GM12878 (cell line): ENCODE data around the gene CLEC2A. TPM values are rescaled to one million over a fixed set of nuclear protein-coding genes. Genes with fewer than 3 reads are reported as not detected.

ENCODE experiments used
- ATAC-seq: fragments of 200-7000 bp; cut with Tn5 transposase; 3 replicates; pipeline ENCODE4 v1.9.1; 2020; ENCODE audit warnings: mild to moderate bottlenecking, moderate library complexity
- BruUV-seq: library from RNA; stranded (reverse); fragments of 400-500 nt; replicated peaks from 2 replicates; lab custom pipeline; 2021; lab: Mats Ljungman, UMichigan
- CTCF ChIA-PET: fragments of 300-600 bp; sonication (Branson Sonifier 250); formaldehyde crosslinking; extraction: SDS; loops from one replicate; lab custom pipeline; 2021; ENCODE audit warnings: inconsistent platforms; lab: Yijun Ruan, JAX
- POLR2A ChIA-PET: fragments of 350-600 bp; formaldehyde crosslinking; extraction: SDS; loops from one replicate; lab custom pipeline; 2021; ENCODE audit warnings: inconsistent platforms; lab: Charles Lee
- RAD21 ChIA-PET: fragments of 300-600 bp; sonication (Branson Sonifier 250); formaldehyde crosslinking; loops from one replicate; lab custom pipeline; 2023; ENCODE audit warnings: antibody characterized with exemption; ENCODE audit not compliant: unreplicated experiment; lab: Charles Lee
- SMC1A ChIA-PET: fragments of 300-600 bp; sonication (Branson Sonifier 250); formaldehyde crosslinking; loops from one replicate; lab custom pipeline; 2023; ENCODE audit not compliant: unreplicated experiment, uncharacterized antibody; lab: Charles Lee
- DNase-seq: peaks from one replicate; pipeline ENCODE4 v3.0.0-alpha.2; 2011; ENCODE audit warnings: low read depth, low spot score
- FAIRE-seq: peaks from 3 replicates; lab custom pipeline; 2011; peaks lifted over from hg19 to GRCh38; lab: Jason Lieb, UNC
- H2AFZ ChIP-seq: 2 replicates; pipeline ENCODE4 v1.6.0; 2011; ENCODE audit warnings: low read depth, low read length, control low read depth; ENCODE audit not compliant: control insufficient read depth
- H3K27ac ChIP-seq: 2 replicates; pipeline ENCODE4 v1.5.1; 2011; ENCODE audit warnings: control low read depth; ENCODE audit not compliant: control insufficient read depth, insufficient read depth
- H3K27me3 ChIP-seq, 2 experiments: replicated peaks in 1 of 2; 2 replicates each; pipeline versions ENCODE4 v1.6.0 to v1.6.1; 2011; ENCODE audit warnings: low read length in 1 of 2; ENCODE audit not compliant: control insufficient read depth in 2 of 2, insufficient read depth in 2 of 2
- H3K36me3 ChIP-seq, 2 experiments: 2 replicates each; pipeline ENCODE4 v1.5.1; 2011; ENCODE audit warnings: low read length in 1 of 2; ENCODE audit not compliant: control insufficient read depth in 2 of 2, insufficient read depth in 2 of 2
- H3K4me1 ChIP-seq: 2 replicates; pipeline ENCODE4 v1.6.1; 2011; ENCODE audit warnings: mild to moderate bottlenecking, low read length, moderate library complexity, mixed read lengths; ENCODE audit not compliant: control insufficient read depth, insufficient read depth
- H3K4me2 ChIP-seq: 2 replicates; pipeline ENCODE4 v1.6.0; 2011; ENCODE audit warnings: control low read depth; ENCODE audit not compliant: control insufficient read depth, insufficient read depth
- H3K4me3 ChIP-seq: fragments of 200-600 bp; sonication (generic); 2 replicates; pipeline ENCODE4 v1.5.1; 2016
- H3K79me2 ChIP-seq: 2 replicates; pipeline ENCODE4 v1.6.0; 2011; ENCODE audit warnings: low read length; ENCODE audit not compliant: control insufficient read depth, insufficient read depth
- H3K9ac ChIP-seq: 2 replicates; pipeline ENCODE4 v1.8.0; 2011; ENCODE audit warnings: low read length, control low read depth, mixed read lengths; ENCODE audit not compliant: control insufficient read depth, insufficient read depth
- H3K9me3 ChIP-seq: replicated peaks from 3 replicates; pipeline ENCODE4 v1.5.1; 2011; ENCODE audit warnings: mild to moderate bottlenecking, low read length; ENCODE audit not compliant: control insufficient read depth, insufficient read depth
- H4K20me1 ChIP-seq: 2 replicates; pipeline ENCODE4 v1.6.0; 2011; ENCODE audit not compliant: control insufficient read depth, insufficient read depth
- BCL3 ChIP-seq: IDR thresholded peaks from 2 replicates; pipeline ENCODE4 v1.6.1; 2011; ENCODE audit warnings: borderline replicate concordance, low read depth, mild to moderate bottlenecking, moderate library complexity, low read length; ENCODE audit not compliant: insufficient read depth, poor library complexity, severe bottlenecking
- CHD2 ChIP-seq: IDR thresholded peaks from 2 replicates; pipeline ENCODE4 v1.6.1; 2011; ENCODE audit warnings: low read depth, low read length, improper control_type of control experiment, borderline replicate concordance
- CREB1 ChIP-seq: IDR thresholded peaks from 2 replicates; pipeline ENCODE4 v1.6.1; 2012; ENCODE audit warnings: low read depth, mild to moderate bottlenecking, inconsistent platforms
- CUX1 ChIP-seq: IDR thresholded peaks from 2 replicates; pipeline ENCODE4 v1.6.1; 2012; ENCODE audit warnings: improper control_type of control experiment, low read depth, low read length; ENCODE audit not compliant: insufficient replicate concordance
- FOS ChIP-seq: IDR thresholded peaks from 3 replicates; pipeline ENCODE4 v1.6.1; 2011; ENCODE audit warnings: borderline replicate concordance; ENCODE audit not compliant: insufficient read length; ENCODE audit errors: extremely low read depth
- IKZF2 ChIP-seq, 2 experiments: fragments of 450-650 bp; IDR thresholded peaks; 2 replicates each; pipeline ENCODE4 v1.6.1; 2017; ENCODE audit warnings: mild to moderate bottlenecking in 2 of 2, moderate library complexity in 2 of 2
- KAT2A ChIP-seq: conservative IDR thresholded peaks from 2 replicates; pipeline ENCODE4 v1.6.1; 2011; ENCODE audit warnings: low read depth, low read length; ENCODE audit not compliant: control insufficient read depth
- MTA2 ChIP-seq: fragments of 450-650 bp; IDR thresholded peaks from 2 replicates; pipeline ENCODE4 v1.6.1; 2016; ENCODE audit warnings: low read depth, mild to moderate bottlenecking, moderate library complexity
- PAX5 ChIP-seq: IDR thresholded peaks from 2 replicates; pipeline ENCODE4 v1.6.1; 2011; ENCODE audit warnings: low read depth, low read length, borderline replicate concordance
- PAX8 ChIP-seq: fragments of 450-650 bp; IDR thresholded peaks from 2 replicates; pipeline ENCODE4 v1.6.1; 2017; ENCODE audit warnings: mild to moderate bottlenecking, moderate library complexity
- PKNOX1 ChIP-seq: fragments of 450-650 bp; IDR thresholded peaks from 2 replicates; pipeline ENCODE4 v1.6.1; 2016; ENCODE audit warnings: mild to moderate bottlenecking
- POLR2A ChIP-seq: IDR thresholded peaks from 2 replicates; pipeline ENCODE4 v1.6.1; 2011; ENCODE audit warnings: low read depth, mild to moderate bottlenecking, low read length
- SMC3 ChIP-seq: IDR thresholded peaks from 2 replicates; pipeline ENCODE4 v1.6.1; 2011; ENCODE audit warnings: low read length, improper control_type of control experiment, borderline replicate concordance
- ZNF622 ChIP-seq: fragments of 450-650 bp; IDR thresholded peaks from 2 replicates; pipeline ENCODE4 v1.6.1; 2017; ENCODE audit warnings: mild to moderate bottlenecking, inconsistent platforms
- WGBS: methylation state at CpG from one replicate; pipeline ENCODE4 v1.1.6; 2016; ENCODE audit warnings: low lambda C conversion rate; ENCODE audit not compliant: insufficient replicate concordance, insufficient coverage; ENCODE audit errors: missing lambda C conversion rate; 5-methylcytosine and 5-hydroxymethylcytosine counted together
- in situ Hi-C: fragments of 300-500 bp; cut with MboI; formaldehyde crosslinking; loops from 9 replicates; pipeline ENCODE4 v1.14.3; 2018; ENCODE audit warnings: mixed read lengths
- intact Hi-C: fragments of 100-400 bp; cut with micrococcal nuclease; formaldehyde crosslinking; loops from one replicate; pipeline ENCODE4 v1.14.2; 2022; ENCODE audit not compliant: unreplicated experiment
- polyA plus RNA-seq, 11 experiments: library from polyadenylated mRNA; depleted of rRNA in 4 of 11; unstranded in 6 of 11; stranded (reverse) in 5 of 11; fragments of >200 nt; fragmentation: Nextera tagmentation in 4 of 11; fragmentation: Illumina TruSeq in 1 of 11; extraction: Ambion mirVana in 4 of 11; extraction: Trizol in 1 of 11; gene quantifications; 1 replicate in 1 of 11; 2 replicates in 10 of 11; pipeline versions ENCODE4 v1.2.1 to v1.2.3, GENCODE V29; 2011 to 2016; ENCODE audit warnings: inconsistent platforms in 2 of 11, missing spikeins in 2 of 11, low read depth in 1 of 11
- total RNA-seq, 4 experiments: library from RNA; depleted of rRNA in 3 of 4; stranded (reverse); fragments of >200 nt in 3 of 4; fragmentation: Illumina TruSeq in 1 of 4; extraction: Trizol in 1 of 4; gene quantifications; 2 replicates each; pipeline versions ENCODE4 v1.2.1 to v1.2.3, GENCODE V29; 2013 to 2021

Gene CLEC2A
- total and polyA plus RNA-seq, 10 of the 15 experiments (the other 5 are each of a cell fraction or from before 2014, with no cell fraction given): not detected

GRCh38 chr12:9908350-9908749, 23.8 kb downstream of the CLEC2A start:
- POLR2A ChIA-PET: no interaction called here
- H3K9me3 ChIP-seq: peaks cover 20% of the 10 kb centered on the region
- no peaks in the 10 kb centered on the region for H4K20me1 ChIP-seq
- ATAC-seq: no peak
- H3K4me3 ChIP-seq: no peak overlapping the region
- H3K27me3 ChIP-seq: no peaks in the 10 kb centered on the region
- in situ Hi-C loops (no loop called here), intact Hi-C loops (no loop called here)
- H3K4me1 ChIP-seq: no peaks in the 10 kb centered on the region
- SMC1A ChIA-PET: interaction anchor here (3.0 kb wide), 1 partner anchor 12 kb away, joined by 10 read pairs; no protein-coding TSS in a partner anchor
- no peaks in the 10 kb centered on the region for H3K79me2 ChIP-seq
- no peak for FAIRE-seq
- CTCF ChIA-PET: interaction anchor here (0.7 to 1.7 kb wide), 4 partner anchors 14 to 231 kb away, joined by 3 to 4 read pairs (median 4); no protein-coding TSS in a partner anchor
- BruUV-seq: no TSS peak
- H3K9ac ChIP-seq: no peak overlapping the region
- H3K36me3 ChIP-seq: no peaks in the 10 kb centered on the region
- DNase-seq: no peak
- RAD21 ChIA-PET: no interaction called here
- H3K4me2 ChIP-seq: no peak overlapping the region
- no peak overlapping the region for H2AFZ ChIP-seq
- WGBS: 73% methylated on average over 4 of the region's 4 CpGs
- H3K27ac ChIP-seq: no peak overlapping the region
- no peak for TF ChIP-seq FOS
- TF ChIP-seq IKZF2 (IDR thresholded peaks at IDR 0.05): no peak
- TF ChIP-seq SMC3: no peak
- TF ChIP-seq PKNOX1: no peak
- no peak for TF ChIP-seq PAX8
- TF ChIP-seq PAX5: no peak
- TF ChIP-seq MTA2: no peak
- TF ChIP-seq KAT2A: no peak
- no peak for TF ChIP-seq CUX1
- no peak for TF ChIP-seq BCL3
- TF ChIP-seq CREB1: no peak
- no peak for TF ChIP-seq CHD2
- no peak for TF ChIP-seq ZNF622
- no peak for TF ChIP-seq POLR2A
